ENCODE measurements around the gene RGS6.

RGS6 gene

DNA sequence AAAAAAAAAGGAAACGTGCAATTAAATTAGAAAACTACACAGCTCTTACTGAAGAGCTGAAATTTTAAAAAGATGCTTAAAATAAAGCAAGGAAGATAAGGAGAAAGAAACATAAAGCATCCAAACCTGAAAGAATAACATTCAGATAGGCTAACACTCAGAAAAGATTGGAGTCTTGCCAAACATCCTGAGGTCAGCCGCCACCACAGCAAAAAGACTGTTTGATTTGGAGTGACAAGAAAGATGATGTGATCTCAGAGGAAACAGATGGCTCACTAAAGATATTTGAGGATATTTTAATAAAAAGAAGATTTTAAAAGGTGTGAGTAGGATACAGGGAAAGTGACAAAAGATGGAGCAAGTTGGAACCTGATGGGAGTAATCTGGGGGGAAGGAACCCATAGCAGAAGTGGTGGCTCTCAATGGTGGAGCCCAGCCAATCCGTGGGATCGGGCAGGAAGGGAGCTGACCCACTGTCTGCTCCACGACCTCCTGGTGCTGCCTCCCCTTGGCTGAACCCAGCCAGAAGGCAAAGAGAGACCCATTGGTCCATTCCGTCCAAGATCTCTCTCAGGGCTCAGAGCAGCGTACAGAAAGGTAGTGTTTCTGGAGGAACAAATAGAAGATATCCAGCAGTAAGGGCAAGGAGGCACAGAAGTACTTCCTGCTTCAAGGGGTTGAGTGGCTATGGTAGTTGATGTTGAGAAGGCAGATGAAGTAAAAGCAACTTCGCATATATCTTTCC, 469.6 kb downstream of the RGS6 start:
- H3K36me3 ChIP-seq (ENCODE audit: control insufficient read depth, insufficient read depth, low read length): no peaks in the 10 kb centered on the region
- no peak overlapping the region for H3K27ac ChIP-seq (ENCODE audit: low read depth, low read length)
- H3K9me3 ChIP-seq (ENCODE audit: control insufficient read depth, insufficient read depth, low read depth, low read length): no peaks in the 10 kb centered on the region
- no peak overlapping the region for H3K9ac ChIP-seq (ENCODE audit: low read length)
- H3K27me3 ChIP-seq (ENCODE audit: control insufficient read depth, insufficient read depth, low read length): no peaks in the 10 kb centered on the region
- no peaks in the 10 kb centered on the region for H3K4me1 ChIP-seq (ENCODE audit: control insufficient read depth, insufficient read depth, low read length)
- no peak overlapping the region for H3K4me3 ChIP-seq (ENCODE audit: low read depth, low read length)

DNA sequence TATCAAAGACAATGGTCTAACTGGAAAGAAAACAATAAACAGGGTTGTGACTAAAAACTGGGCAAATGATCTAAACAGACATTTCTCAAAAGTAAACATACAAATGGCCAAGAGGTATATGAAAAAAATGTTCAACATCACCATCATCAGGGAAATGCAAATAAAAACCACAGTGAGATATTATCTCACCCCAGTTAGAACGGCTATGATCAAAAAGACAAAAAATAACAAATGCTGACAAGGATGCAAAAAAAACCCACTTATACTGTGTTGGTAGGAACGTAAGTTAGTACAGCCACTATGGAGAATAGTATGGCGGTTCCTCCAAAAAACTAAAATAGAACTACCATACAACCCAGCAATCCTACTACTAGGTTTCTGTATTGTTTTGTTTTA, 470.1 kb downstream of the RGS6 start:
- H3K9ac ChIP-seq (ENCODE audit: low read length): no peak overlapping the region
- no peak overlapping the region for H3K4me3 ChIP-seq (ENCODE audit: low read depth, low read length)
- no peaks in the 10 kb centered on the region for H3K27me3 ChIP-seq (ENCODE audit: control insufficient read depth, insufficient read depth, low read length)
- H3K4me1 ChIP-seq (ENCODE audit: control insufficient read depth, insufficient read depth, low read length): no peaks in the 10 kb centered on the region
- H3K36me3 ChIP-seq (ENCODE audit: control insufficient read depth, insufficient read depth, low read length): no peaks in the 10 kb centered on the region
- H3K27ac ChIP-seq (ENCODE audit: low read depth, low read length): no peak overlapping the region
- H3K9me3 ChIP-seq (ENCODE audit: control insufficient read depth, insufficient read depth, low read depth, low read length): no peaks in the 10 kb centered on the region

- no peaks in the 10 kb centered on the region for H3K4me1 ChIP-seq (ENCODE audit: control insufficient read depth, insufficient read depth, low read length)
- H3K4me3 ChIP-seq (ENCODE audit: low read depth, low read length): no peak overlapping the region
- H3K36me3 ChIP-seq (ENCODE audit: control insufficient read depth, insufficient read depth, low read length): no peaks in the 10 kb centered on the region
- no peaks in the 10 kb centered on the region for H3K9me3 ChIP-seq (ENCODE audit: control insufficient read depth, insufficient read depth, low read depth, low read length)
- no peak overlapping the region for H3K9ac ChIP-seq (ENCODE audit: low read length)
- no peaks in the 10 kb centered on the region for H3K27me3 ChIP-seq (ENCODE audit: control insufficient read depth, insufficient read depth, low read length)
- no peak overlapping the region for H3K27ac ChIP-seq (ENCODE audit: low read depth, low read length)
Measured at GRCh38 chr14:72404106-72404774, 472.0 kb downstream of the RGS6 start.

DNA sequence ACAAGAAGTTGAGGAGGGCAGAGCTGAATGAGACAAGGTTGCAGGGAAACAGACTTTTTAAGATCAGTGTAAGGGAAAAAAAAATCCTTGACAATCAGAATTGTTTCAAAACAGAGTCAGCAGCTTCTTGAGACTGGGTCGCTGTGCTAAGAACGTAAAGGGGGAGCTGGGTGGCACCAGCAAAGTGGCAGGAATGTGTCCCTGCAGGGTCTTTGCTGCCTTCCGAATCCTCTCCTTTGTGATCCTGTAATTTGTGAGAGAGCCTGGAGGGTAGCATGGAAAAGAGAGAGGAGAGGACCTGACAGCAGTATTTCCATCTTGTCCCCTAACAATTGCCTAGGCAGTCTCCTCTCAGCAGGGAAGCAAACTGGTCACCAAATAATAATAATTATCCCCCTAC, 472.8 kb downstream of the RGS6 start:
- Histone ChIP-seq H3K4me1 (ENCODE audit: control insufficient read depth, insufficient read depth, low read length) (no peaks in the 10 kb centered on the region), H3K4me3 (ENCODE audit: low read depth, low read length) (no peak overlapping the region), H3K27ac (ENCODE audit: low read depth, low read length) (no peak overlapping the region), H3K9ac (ENCODE audit: low read length) (no peak overlapping the region), H3K9me3 (ENCODE audit: control insufficient read depth, insufficient read depth, low read depth, low read length) (no peaks in the 10 kb centered on the region), H3K27me3 (ENCODE audit: control insufficient read depth, insufficient read depth, low read length) (no peaks in the 10 kb centered on the region), H3K36me3 (ENCODE audit: control insufficient read depth, insufficient read depth, low read length) (no peaks in the 10 kb centered on the region)

- no peaks in the 10 kb centered on the region for H3K36me3 ChIP-seq (ENCODE audit: control insufficient read depth, insufficient read depth, low read length)
- no peaks in the 10 kb centered on the region for H3K9me3 ChIP-seq (ENCODE audit: control insufficient read depth, insufficient read depth, low read depth, low read length)
- H3K4me1 ChIP-seq (ENCODE audit: control insufficient read depth, insufficient read depth, low read length): no peaks in the 10 kb centered on the region
- H3K27me3 ChIP-seq (ENCODE audit: control insufficient read depth, insufficient read depth, low read length): no peaks in the 10 kb centered on the region
- H3K9ac ChIP-seq (ENCODE audit: low read length): no peak overlapping the region
- no peak overlapping the region for H3K27ac ChIP-seq (ENCODE audit: low read depth, low read length)
- no peak overlapping the region for H3K4me3 ChIP-seq (ENCODE audit: low read depth, low read length)
Measured at GRCh38 chr14:72408020-72408419, 475.8 kb downstream of the RGS6 start.

DNA sequence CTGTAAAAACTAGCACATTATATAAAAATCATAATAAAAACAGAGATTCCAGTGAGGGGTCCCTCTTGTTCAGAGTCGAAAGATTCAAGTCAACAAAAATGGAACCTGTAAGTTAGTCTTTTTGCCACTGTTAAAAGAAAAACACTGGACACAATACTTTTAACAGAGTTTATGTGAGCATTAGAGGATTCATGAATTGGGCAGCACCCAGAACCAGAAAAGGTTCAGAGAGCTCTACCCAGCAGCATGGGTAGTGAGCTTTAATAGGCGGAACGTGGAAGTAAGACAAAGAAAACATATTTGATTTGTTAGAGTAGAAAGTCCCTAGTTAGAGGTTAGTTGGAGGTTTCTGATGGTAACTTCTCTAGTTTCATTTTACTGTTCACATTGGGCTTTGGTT, 476.8 kb downstream of the RGS6 start:
- Histone ChIP-seq H3K4me3 (ENCODE audit: low read depth, low read length) (no peak overlapping the region), H3K4me1 (ENCODE audit: control insufficient read depth, insufficient read depth, low read length) (no peaks in the 10 kb centered on the region), H3K27me3 (ENCODE audit: control insufficient read depth, insufficient read depth, low read length) (no peaks in the 10 kb centered on the region), H3K9ac (ENCODE audit: low read length) (no peak overlapping the region), H3K36me3 (ENCODE audit: control insufficient read depth, insufficient read depth, low read length) (no peaks in the 10 kb centered on the region), H3K27ac (ENCODE audit: low read depth, low read length) (no peak overlapping the region), H3K9me3 (ENCODE audit: control insufficient read depth, insufficient read depth, low read depth, low read length) (no peaks in the 10 kb centered on the region)

GRCh38 chr14:72416081-72416849, 484.0 kb downstream of the RGS6 start:
- Histone ChIP-seq H3K4me3 (ENCODE audit: low read depth, low read length) (no peak overlapping the region), H3K9me3 (ENCODE audit: control insufficient read depth, insufficient read depth, low read depth, low read length) (peaks cover 13% of the 10 kb centered on the region), H3K27me3 (ENCODE audit: control insufficient read depth, insufficient read depth, low read length) (no peaks in the 10 kb centered on the region), H3K36me3 (ENCODE audit: control insufficient read depth, insufficient read depth, low read length) (no peaks in the 10 kb centered on the region), H3K4me1 (ENCODE audit: control insufficient read depth, insufficient read depth, low read length) (peaks cover 14% of the 10 kb centered on the region), H3K9ac (ENCODE audit: low read length) (no peak overlapping the region), H3K27ac (ENCODE audit: low read depth, low read length) (no peak overlapping the region)

DNA sequence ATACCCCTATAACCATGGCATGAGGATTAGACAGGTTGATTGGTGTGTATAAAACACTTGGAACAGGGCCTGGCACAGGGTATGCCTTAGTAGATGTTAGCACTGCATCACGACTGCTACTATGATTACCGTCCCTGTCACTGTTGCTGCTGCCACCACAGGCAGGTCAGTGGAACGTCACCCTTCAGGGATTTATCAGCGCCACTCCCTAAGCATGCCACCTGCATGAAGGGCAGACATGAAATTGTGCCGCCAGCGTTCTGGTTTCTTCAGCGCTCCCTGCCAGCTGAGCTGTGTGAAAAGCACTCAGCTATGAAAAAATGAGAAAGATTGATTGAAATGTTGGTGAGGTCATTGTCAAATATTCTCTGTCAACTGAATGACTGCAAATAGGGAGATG, 484.7 kb downstream of the RGS6 start:
- H3K9me3 ChIP-seq (ENCODE audit: control insufficient read depth, insufficient read depth, low read depth, low read length): peaks cover 13% of the 10 kb centered on the region
- no peak overlapping the region for H3K9ac ChIP-seq (ENCODE audit: low read length)
- H3K4me1 ChIP-seq (ENCODE audit: control insufficient read depth, insufficient read depth, low read length): peaks cover 14% of the 10 kb centered on the region

GRCh38 chr14:72418806-72419205, 486.6 kb downstream of the RGS6 start:
- no peak overlapping the region for H3K27ac ChIP-seq (ENCODE audit: low read depth, low read length)
- H3K36me3 ChIP-seq (ENCODE audit: control insufficient read depth, insufficient read depth, low read length): no peaks in the 10 kb centered on the region
- no peaks in the 10 kb centered on the region for H3K27me3 ChIP-seq (ENCODE audit: control insufficient read depth, insufficient read depth, low read length)
- no peak overlapping the region for H3K4me3 ChIP-seq (ENCODE audit: low read depth, low read length)
- H3K9me3 ChIP-seq (ENCODE audit: control insufficient read depth, insufficient read depth, low read depth, low read length): peaks cover 13% of the 10 kb centered on the region
- peaks cover 14% of the 10 kb centered on the region for H3K4me1 ChIP-seq (ENCODE audit: control insufficient read depth, insufficient read depth, low read length)
- no peak overlapping the region for H3K9ac ChIP-seq (ENCODE audit: low read length)

More for the DNA sequence above, 484.7 kb downstream of the RGS6 start:
- H3K36me3 ChIP-seq (ENCODE audit: control insufficient read depth, insufficient read depth, low read length): no peaks in the 10 kb centered on the region
- no peak overlapping the region for H3K4me3 ChIP-seq (ENCODE audit: low read depth, low read length)
- H3K27ac ChIP-seq (ENCODE audit: low read depth, low read length): no peak overlapping the region
- H3K27me3 ChIP-seq (ENCODE audit: control insufficient read depth, insufficient read depth, low read length): no peaks in the 10 kb centered on the region

DNA sequence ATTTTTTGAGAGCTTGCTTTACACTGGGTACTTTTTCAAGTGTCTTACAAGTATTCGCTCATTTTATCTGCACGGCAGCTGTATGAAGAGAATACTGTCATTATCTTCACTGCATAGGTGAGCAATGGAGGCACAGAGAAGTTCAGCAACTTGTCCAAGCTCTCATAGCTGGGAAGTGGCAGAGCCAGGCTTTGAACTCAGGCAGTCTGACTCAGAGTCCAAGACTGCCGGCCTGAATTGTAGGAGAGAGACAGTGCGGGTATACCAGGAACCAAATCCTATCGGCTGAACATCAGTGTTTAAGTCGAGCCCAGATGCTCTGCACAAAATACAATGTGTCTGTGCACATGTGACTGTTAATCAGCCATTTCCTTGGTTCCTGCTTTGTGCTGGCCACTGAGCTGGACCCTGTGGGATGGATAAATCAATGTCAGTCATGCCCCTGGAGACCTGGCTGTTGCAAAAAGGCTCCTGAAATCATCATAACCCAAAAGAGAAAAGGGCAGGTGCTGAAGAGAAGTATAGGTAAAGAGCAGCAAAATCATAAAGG, 487.1 kb downstream of the RGS6 start:
- peaks cover 13% of the 10 kb centered on the region for H3K9me3 ChIP-seq (ENCODE audit: control insufficient read depth, insufficient read depth, low read depth, low read length)

More for the DNA sequence above, 487.1 kb downstream of the RGS6 start:
- peaks cover 14% of the 10 kb centered on the region for H3K4me1 ChIP-seq (ENCODE audit: control insufficient read depth, insufficient read depth, low read length)
- no peaks in the 10 kb centered on the region for H3K36me3 ChIP-seq (ENCODE audit: control insufficient read depth, insufficient read depth, low read length)
- no peak overlapping the region for H3K4me3 ChIP-seq (ENCODE audit: low read depth, low read length)
- H3K27ac ChIP-seq (ENCODE audit: low read depth, low read length): no peak overlapping the region
- no peaks in the 10 kb centered on the region for H3K27me3 ChIP-seq (ENCODE audit: control insufficient read depth, insufficient read depth, low read length)
- H3K9ac ChIP-seq (ENCODE audit: low read length): no peak overlapping the region
